CD4-positive, alpha-beta memory T cell (primary cell): ENCODE measurements around the gene FBLN2. TPM values are rescaled to one million over a fixed set of nuclear protein-coding genes. Genes with fewer than 3 reads are reported as not detected.

Experiments
- CTCF ChIA-PET: fragments of 350-600 bp; sonication (Branson Sonifier 250); formaldehyde crosslinking; loops from one replicate; lab custom pipeline; 2021; ENCODE audit warnings: inconsistent platforms; ENCODE audit not compliant: partially characterized antibody; lab: Charles Lee
- POLR2A ChIA-PET: fragments of 350-600 bp; sonication (Branson Sonifier 250); formaldehyde crosslinking; loops from one replicate; lab custom pipeline; 2021; ENCODE audit not compliant: partially characterized antibody; lab: Charles Lee
- DNase-seq, 5 donors: peaks; one replicate each; pipeline versions ENCODE4 v3.0.0 to v3.0.0-alpha.2; 2020 to 2022; ENCODE audit warnings: mixed read lengths in 1 of 5
- H3K27ac ChIP-seq: one replicate; pipeline ENCODE4 v1.7.0; 2013; ENCODE audit warnings: low read depth, low read length
- H3K27me3 ChIP-seq: 2 replicates; pipeline ENCODE4 v1.7.0; 2013; ENCODE audit warnings: mild to moderate bottlenecking, low read length, moderate library complexity; ENCODE audit not compliant: insufficient read depth
- H3K36me3 ChIP-seq: 2 replicates; pipeline ENCODE4 v1.7.0; 2013; ENCODE audit warnings: mild to moderate bottlenecking, low read length, moderate library complexity; ENCODE audit not compliant: insufficient read depth
- H3K4me1 ChIP-seq: 2 replicates; pipeline ENCODE4 v1.7.0; 2013; ENCODE audit warnings: mild to moderate bottlenecking, low read length, moderate library complexity; ENCODE audit not compliant: insufficient read depth
- H3K4me3 ChIP-seq, 2 donors: one replicate each; pipeline ENCODE4 v1.7.0; 2013; ENCODE audit warnings: low read length in 2 of 2, mild to moderate bottlenecking in 1 of 2
- H3K9me3 ChIP-seq, 2 donors: one replicate each; pipeline ENCODE4 v1.7.0; 2013; ENCODE audit warnings: low read length in 2 of 2, control low read depth in 1 of 2; ENCODE audit not compliant: control insufficient read depth in 1 of 2
- H3K27ac Mint-ChIP-seq, 7 donors: one replicate each; pipeline ENCODE4 v1.8.0; 2020 to 2021; ENCODE audit warnings: mixed read lengths in 7 of 7, mild to moderate bottlenecking in 6 of 7, inconsistent platforms in 3 of 7, moderate library complexity in 3 of 7
- H3K27me3 Mint-ChIP-seq, 2 donors: one replicate each; pipeline ENCODE4 v1.8.0; 2020 to 2021; ENCODE audit warnings: mixed read lengths in 2 of 2
- H3K36me3 Mint-ChIP-seq, 2 donors: one replicate each; pipeline ENCODE4 v1.8.0; 2020 to 2021; ENCODE audit warnings: mixed read lengths in 2 of 2, inconsistent platforms in 1 of 2, mild to moderate bottlenecking in 1 of 2
- H3K4me1 Mint-ChIP-seq, 4 donors: one replicate each; pipeline ENCODE4 v1.8.0; 2020 to 2021; ENCODE audit warnings: mixed read lengths in 4 of 4, mild to moderate bottlenecking in 1 of 4
- H3K4me3 Mint-ChIP-seq, 8 donors: one replicate each; pipeline ENCODE4 v1.8.0; 2020 to 2021; ENCODE audit warnings: mixed read lengths in 8 of 8, mild to moderate bottlenecking in 7 of 8, moderate library complexity in 6 of 8, inconsistent platforms in 3 of 8
- H3K9me3 Mint-ChIP-seq, 8 donors: one replicate each; pipeline ENCODE4 v1.8.0; 2020 to 2021; ENCODE audit warnings: mixed read lengths in 8 of 8, mild to moderate bottlenecking in 5 of 8, inconsistent platforms in 3 of 8, moderate library complexity in 1 of 8
- intact Hi-C: fragments of 100-400 bp; cut with micrococcal nuclease; formaldehyde crosslinking; loops from one replicate; pipeline ENCODE4 v1.15.1; 2023
- polyA plus RNA-seq, 2 donors: library from polyadenylated mRNA; unstranded; fragments of 300-500 nt; fragmentation: Illumina TruSeq; gene quantifications; one replicate each; pipeline ENCODE4 v1.2.3, GENCODE V29; 2021
- total RNA-seq, 2 experiments: library from RNA; stranded (reverse); gene quantifications; one replicate each; pipeline ENCODE4 v1.2.3, GENCODE V29; 2021

The FBLN2 gene
- total and polyA plus RNA-seq, 4 experiments from 2014 or later = not detected

DNA sequence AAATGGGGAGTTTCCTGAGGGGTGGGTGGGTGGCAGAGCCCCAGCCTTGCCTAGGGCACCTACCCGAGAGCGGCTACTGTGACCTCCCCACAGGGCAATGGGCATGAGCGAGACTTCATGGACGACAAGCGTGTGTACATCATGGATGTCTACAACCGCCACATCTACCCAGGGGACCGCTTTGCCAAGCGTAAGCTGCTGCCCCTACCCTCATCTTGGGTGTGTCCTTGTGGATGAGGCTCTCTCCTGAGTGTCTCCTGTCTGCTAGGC, 46.2 kb upstream of the FBLN2 start:
- no peak overlapping the region for H3K27ac ChIP-seq
- intact Hi-C loops = no loop called here
- H3K36me3 ChIP-seq = no peaks in the 10 kb centered on the region
- H3K9me3 ChIP-seq = no peaks in the 10 kb centered on the region
- no peaks in the 10 kb centered on the region for H3K4me1 ChIP-seq
- ChIA-PET CTCF (interaction anchor here (8.6 kb wide), 1 partner anchor 148 kb away, joined by 109 read pairs; no protein-coding TSS in a partner anchor), POLR2A (no interaction called here)
- Mint-ChIP-seq H3K4me1 (no peaks in the 10 kb centered on the region), H3K9me3 (no peaks in the 10 kb centered on the region), H3K27me3 (no peaks in the 10 kb centered on the region), H3K27ac (no peak overlapping the region), H3K4me3 (no peak overlapping the region), H3K36me3 (no peaks in the 10 kb centered on the region)
- no peak for DNase-seq
- H3K27me3 ChIP-seq = no peaks in the 10 kb centered on the region
- H3K4me3 ChIP-seq = no peak overlapping the region

DNA sequence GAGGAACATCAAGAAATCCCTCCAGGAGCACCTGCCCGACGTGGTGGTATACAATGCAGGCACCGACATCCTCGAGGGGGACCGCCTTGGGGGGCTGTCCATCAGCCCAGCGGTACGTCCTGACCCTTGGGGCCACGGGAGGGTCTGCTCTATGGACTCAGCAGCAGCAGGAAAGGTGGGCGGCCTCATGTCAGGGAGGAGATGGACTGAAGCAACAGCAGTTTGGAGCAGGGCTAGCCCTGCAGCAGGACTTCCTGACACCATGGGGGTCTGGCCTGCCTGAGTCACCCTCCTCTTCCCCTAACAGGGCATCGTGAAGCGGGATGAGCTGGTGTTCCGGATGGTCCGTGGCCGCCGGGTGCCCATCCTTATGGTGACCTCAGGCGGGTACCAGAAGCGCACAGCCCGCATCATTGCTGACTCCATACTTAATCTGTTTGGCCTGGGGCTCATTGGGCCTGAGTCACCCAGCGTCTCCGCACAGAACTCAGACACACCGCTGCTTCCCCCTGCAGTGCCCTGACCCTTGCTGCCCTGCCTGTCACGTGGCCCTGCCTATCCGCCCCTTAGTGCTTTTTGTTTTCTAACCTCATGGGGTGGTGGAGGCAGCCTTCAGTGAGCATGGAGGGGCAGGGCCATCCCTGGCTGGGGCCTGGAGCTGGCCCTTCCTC, 44.6 kb upstream of the FBLN2 start:
- Mint-ChIP-seq H3K36me3 (no peaks in the 10 kb centered on the region), H3K4me3 (no peak overlapping the region), H3K27me3 (no peaks in the 10 kb centered on the region), H3K9me3 (no peaks in the 10 kb centered on the region), H3K4me1 (no peaks in the 10 kb centered on the region), H3K27ac (no peak overlapping the region)
- POLR2A ChIA-PET = no interaction called here
- Histone ChIP-seq H3K4me3 (no peak overlapping the region), H3K9me3 (no peaks in the 10 kb centered on the region), H3K27ac (no peak overlapping the region), H3K36me3 (no peaks in the 10 kb centered on the region), H3K27me3 (no peaks in the 10 kb centered on the region), H3K4me1 (no peaks in the 10 kb centered on the region)
- DNase-seq = no peak
- CTCF ChIA-PET = interaction anchor here (8.6 kb wide), 1 partner anchor 146 kb away, joined by 109 read pairs; no protein-coding TSS in a partner anchor
- intact Hi-C loops = no loop called here

- CTCF ChIA-PET = interaction anchor here (0.6 to 8.6 kb wide), 2 partner anchors 9 to 145 kb away, joined by 3 to 109 read pairs; no protein-coding TSS in a partner anchor
- no peaks in the 10 kb centered on the region for H3K9me3 Mint-ChIP-seq
- H3K4me1 Mint-ChIP-seq = no peaks in the 10 kb centered on the region
- no peak overlapping the region for H3K27ac ChIP-seq
- no peak overlapping the region for H3K4me3 ChIP-seq
- no peak for DNase-seq
- H3K27me3 ChIP-seq = no peaks in the 10 kb centered on the region
- H3K4me1 ChIP-seq = no peaks in the 10 kb centered on the region
- no peak overlapping the region for H3K4me3 Mint-ChIP-seq
- intact Hi-C loops = no loop called here
- POLR2A ChIA-PET = no interaction called here
- H3K27ac Mint-ChIP-seq = no peak overlapping the region
- H3K36me3 ChIP-seq = no peaks in the 10 kb centered on the region
- H3K27me3 Mint-ChIP-seq = no peaks in the 10 kb centered on the region
- no peaks in the 10 kb centered on the region for H3K36me3 Mint-ChIP-seq
- no peaks in the 10 kb centered on the region for H3K9me3 ChIP-seq
Observed at GRCh38 chr3:13505147-13506130, 43.5 kb upstream of the FBLN2 start.

DNA sequence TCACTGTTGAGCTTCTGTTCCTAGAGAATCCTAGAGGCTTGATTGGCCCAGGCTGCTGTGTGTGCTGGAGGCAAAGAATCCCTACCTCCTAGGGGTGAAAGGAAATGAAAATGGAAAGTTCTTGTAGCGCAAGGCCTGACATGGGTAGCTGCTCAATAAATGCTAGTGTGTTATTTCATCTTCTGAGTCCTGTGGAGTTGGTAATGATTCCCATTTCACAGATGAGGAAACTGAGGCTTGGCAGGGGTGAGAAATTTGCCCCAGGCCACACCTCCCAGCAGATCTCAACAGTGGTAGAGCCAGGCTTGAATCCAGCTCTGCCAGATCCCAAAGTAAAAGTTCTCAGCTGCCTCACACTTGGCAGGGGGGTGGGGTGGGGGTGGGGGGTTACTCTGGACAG, 42.7 kb upstream of the FBLN2 start:
- H3K36me3 Mint-ChIP-seq = no peaks in the 10 kb centered on the region
- intact Hi-C loops = no loop called here
- H3K27me3 Mint-ChIP-seq = no peaks in the 10 kb centered on the region
- H3K9me3 ChIP-seq = no peaks in the 10 kb centered on the region
- H3K4me3 ChIP-seq = no peak overlapping the region
- DNase-seq = no peak
- POLR2A ChIA-PET = no interaction called here
- H3K4me1 Mint-ChIP-seq = no peaks in the 10 kb centered on the region
- no peak overlapping the region for H3K27ac Mint-ChIP-seq
- CTCF ChIA-PET = interaction anchor here (0.6 kb wide), 1 partner anchor 10 kb away, joined by 3 read pairs; no protein-coding TSS in a partner anchor
- H3K4me1 ChIP-seq = no peaks in the 10 kb centered on the region
- H3K36me3 ChIP-seq = no peaks in the 10 kb centered on the region
- H3K9me3 Mint-ChIP-seq = no peaks in the 10 kb centered on the region
- H3K4me3 Mint-ChIP-seq = no peak overlapping the region
- H3K27me3 ChIP-seq = no peaks in the 10 kb centered on the region
- H3K27ac ChIP-seq = no peak overlapping the region

DNA sequence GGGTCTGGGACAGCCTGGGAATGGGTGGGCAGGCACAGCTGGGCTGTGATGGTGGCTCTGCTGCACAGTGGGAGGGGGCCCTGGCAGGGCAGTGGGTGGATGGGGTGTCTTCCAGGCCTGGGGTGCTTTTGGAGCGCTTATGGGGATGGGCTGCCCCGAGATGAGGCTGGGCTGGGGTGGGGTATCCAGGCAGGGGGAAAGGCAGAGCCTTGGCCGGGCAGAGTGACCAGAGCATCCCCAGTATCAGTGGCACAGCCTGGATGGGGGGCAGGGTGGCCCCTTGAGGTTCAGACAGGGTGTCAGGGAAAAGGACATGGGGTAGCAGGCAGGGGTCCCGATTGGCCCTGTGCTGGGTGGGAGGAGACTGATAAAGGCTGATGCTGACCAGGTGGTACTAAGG, 42.2 kb upstream of the FBLN2 start:
- DNase-seq = no peak
- Mint-ChIP-seq H3K36me3 (no peaks in the 10 kb centered on the region), H3K4me1 (no peaks in the 10 kb centered on the region), H3K27ac (peak overlapping the region in 2 of 7 donors; percentile 10 to 42), H3K4me3 (no peak overlapping the region), H3K9me3 (no peaks in the 10 kb centered on the region), H3K27me3 (no peaks in the 10 kb centered on the region)
- ChIA-PET CTCF (interaction anchor here (0.6 kb wide), 1 partner anchor 10 kb away, joined by 3 read pairs; no protein-coding TSS in a partner anchor), POLR2A (no interaction called here)
- Histone ChIP-seq H3K4me1 (no peaks in the 10 kb centered on the region), H3K36me3 (no peaks in the 10 kb centered on the region), H3K9me3 (no peaks in the 10 kb centered on the region), H3K4me3 (no peak overlapping the region), H3K27me3 (no peaks in the 10 kb centered on the region), H3K27ac (no peak overlapping the region)
- intact Hi-C loops = no loop called here

GRCh38 chr3:13507247-13507569, 41.7 kb upstream of the FBLN2 start:
- H3K27ac Mint-ChIP-seq = peak overlapping the region in 1 of 7 donors; percentile 73
- Histone ChIP-seq H3K4me3 (no peak overlapping the region), H3K4me1 (no peaks in the 10 kb centered on the region), H3K27me3 (no peaks in the 10 kb centered on the region), H3K27ac (no peak overlapping the region), H3K9me3 (no peaks in the 10 kb centered on the region), H3K36me3 (no peaks in the 10 kb centered on the region)
- H3K36me3 Mint-ChIP-seq = no peaks in the 10 kb centered on the region
- no peak overlapping the region for H3K4me3 Mint-ChIP-seq
- H3K9me3 Mint-ChIP-seq = no peaks in the 10 kb centered on the region
- intact Hi-C loops = no loop called here
- H3K27me3 Mint-ChIP-seq = no peaks in the 10 kb centered on the region
- ChIA-PET CTCF (no interaction called here), POLR2A (no interaction called here)
- H3K4me1 Mint-ChIP-seq = no peaks in the 10 kb centered on the region
- no peak for DNase-seq

- no peaks in the 10 kb centered on the region for H3K9me3 ChIP-seq
- no peak overlapping the region for H3K27ac ChIP-seq
- no peaks in the 10 kb centered on the region for H3K27me3 ChIP-seq
- Mint-ChIP-seq H3K4me3 (no peak overlapping the region), H3K36me3 (no peaks in the 10 kb centered on the region), H3K9me3 (no peaks in the 10 kb centered on the region), H3K4me1 (no peaks in the 10 kb centered on the region), H3K27ac (no peak overlapping the region), H3K27me3 (no peaks in the 10 kb centered on the region)
- DNase-seq = no peak
- ChIA-PET CTCF (no interaction called here), POLR2A (no interaction called here)
- no peak overlapping the region for H3K4me3 ChIP-seq
- no peaks in the 10 kb centered on the region for H3K4me1 ChIP-seq
- no peaks in the 10 kb centered on the region for H3K36me3 ChIP-seq
- intact Hi-C loops = no loop called here
Observed at GRCh38 chr3:13507570-13508339, 41.2 kb upstream of the FBLN2 start.
